NCI-H526 (cell line): Measurements from ENCODE around the gene UROS.

ENCODE experiments used
- DNase-seq, 2 experiments: peaks; one replicate each; lab custom pipeline; 2025; lab: John Stamatoyannopoulos, UW

UROS gene

DNA sequence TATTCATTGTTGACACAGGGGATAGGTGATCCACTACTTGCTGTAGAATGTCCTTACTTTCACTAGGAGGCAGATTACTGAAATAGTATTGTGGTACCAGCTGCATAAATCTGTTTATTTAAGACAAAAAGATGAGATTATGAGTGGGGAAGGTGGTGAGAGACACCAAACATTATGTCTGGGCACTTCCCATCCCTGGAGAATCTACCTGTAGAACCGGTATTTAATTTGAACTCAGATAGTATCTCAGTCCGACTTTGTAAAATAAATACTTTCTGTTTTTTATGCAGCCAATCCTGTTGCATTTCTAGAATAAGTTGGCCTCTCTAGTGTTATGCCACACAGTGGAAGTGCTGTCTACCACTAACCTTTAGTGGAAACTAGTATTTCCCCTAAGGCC, 13.7 kb upstream of the UROS start:
- no peak for DNase-seq

DNA sequence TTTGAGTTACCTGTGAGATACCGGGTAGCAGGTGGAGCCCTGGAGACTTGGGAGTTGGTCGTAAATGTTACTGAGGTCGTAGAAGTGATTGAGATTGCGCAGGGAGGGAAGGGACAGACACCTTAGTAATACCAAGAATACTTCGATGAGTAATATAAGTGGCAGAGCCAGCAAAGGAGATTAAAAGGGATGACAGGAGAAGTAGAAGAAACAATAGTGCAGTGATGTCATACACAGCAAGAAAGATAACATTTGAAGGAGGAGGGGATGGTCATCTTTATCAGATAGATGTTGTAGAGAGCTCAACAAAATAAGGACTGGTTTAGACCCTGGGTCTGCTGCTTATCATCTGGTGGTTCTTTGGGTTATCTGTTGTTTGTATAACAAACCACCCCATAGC, 5.3 kb upstream of the UROS start:
- DNase-seq: no peak

DNA sequence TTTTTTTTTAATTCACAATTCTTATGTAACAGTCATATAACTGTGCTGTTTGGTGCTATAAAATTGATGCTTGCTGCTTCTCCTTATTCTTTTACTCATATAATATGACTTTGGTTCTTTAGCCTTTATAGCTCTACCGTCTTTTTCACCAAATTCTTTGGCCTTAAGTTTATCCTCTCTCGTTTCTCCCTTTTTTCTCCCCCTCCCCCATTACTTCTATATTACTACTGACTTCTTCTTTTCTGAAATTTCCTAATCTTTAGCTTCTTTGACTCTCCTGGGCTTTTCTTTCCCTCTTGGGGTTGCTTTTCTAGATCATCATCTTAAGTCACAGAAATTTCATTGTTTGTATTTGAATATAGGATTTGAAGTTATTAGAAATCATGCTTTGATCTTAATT, 4.1 kb upstream of the UROS start:
- no peak for DNase-seq

DNA sequence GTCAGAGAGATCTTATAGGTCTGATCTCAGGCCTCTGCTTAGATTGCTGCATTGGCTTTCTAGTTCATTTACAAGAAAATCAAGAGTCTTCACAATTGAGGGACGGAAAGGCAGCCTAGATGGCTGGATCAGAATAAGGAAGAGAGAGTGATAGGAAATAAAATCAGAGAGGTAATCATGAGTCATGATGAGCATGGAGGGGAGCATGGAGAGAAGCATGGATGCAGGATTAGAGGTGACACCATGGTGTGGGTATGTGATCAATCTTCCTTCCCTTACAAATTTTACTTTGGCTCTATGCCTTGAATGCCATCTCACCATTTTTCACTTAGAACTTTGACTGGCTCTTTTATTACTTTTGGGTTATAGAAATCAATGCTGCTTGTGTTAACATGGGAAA, 1.7 kb upstream of the UROS start:
- no peak for DNase-seq

DNA sequence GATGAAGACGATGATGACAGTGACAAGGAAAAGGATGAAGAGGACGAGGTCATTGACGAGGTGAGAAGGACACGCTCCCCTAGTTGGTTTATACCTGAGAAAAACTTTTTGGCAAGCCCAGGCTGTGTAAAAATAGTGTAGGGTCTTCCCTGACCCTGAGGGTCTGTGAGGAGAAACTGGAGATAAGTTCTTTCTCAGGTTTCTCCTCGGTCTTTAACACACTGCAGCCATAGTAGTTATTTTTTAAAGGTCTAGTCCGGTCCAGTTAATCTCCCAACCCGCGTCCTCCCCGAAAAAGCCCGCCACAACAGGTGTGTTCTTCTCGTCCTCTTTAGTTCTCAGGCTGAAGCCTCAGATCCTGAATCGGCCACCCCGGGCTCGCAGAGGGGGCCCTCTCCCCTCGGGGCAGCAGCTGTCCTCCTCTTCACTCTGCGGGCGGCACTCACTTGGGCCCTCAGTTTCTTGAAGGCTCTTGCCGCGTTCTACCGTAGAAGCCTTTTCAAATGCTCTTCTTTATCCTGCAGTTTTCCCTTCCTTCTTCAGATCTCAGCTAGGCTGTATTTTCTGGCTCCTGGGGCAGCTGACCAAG, 699 bp upstream of the UROS start:
- DNase-seq: no peak

DNA sequence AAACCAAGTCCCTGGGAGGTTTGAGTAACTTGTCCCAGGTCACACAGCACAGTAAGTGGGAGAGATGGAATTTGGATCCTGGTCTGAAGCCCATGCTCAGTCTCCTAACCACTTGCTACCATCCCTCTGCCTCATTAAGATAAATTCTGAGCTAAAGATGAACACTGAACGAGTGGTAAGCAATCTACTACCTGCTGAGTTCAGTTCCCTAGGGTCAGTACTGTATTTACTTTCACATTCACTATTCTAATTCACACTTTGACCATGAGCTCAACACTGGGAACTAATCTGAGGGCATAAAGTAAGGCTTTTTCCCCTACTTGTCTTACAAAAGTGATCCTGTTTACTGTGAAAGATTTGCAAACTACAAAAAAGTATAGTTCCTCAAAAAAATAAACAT, 2.4 kb downstream of the UROS start:
- DNase-seq: no peak

DNA sequence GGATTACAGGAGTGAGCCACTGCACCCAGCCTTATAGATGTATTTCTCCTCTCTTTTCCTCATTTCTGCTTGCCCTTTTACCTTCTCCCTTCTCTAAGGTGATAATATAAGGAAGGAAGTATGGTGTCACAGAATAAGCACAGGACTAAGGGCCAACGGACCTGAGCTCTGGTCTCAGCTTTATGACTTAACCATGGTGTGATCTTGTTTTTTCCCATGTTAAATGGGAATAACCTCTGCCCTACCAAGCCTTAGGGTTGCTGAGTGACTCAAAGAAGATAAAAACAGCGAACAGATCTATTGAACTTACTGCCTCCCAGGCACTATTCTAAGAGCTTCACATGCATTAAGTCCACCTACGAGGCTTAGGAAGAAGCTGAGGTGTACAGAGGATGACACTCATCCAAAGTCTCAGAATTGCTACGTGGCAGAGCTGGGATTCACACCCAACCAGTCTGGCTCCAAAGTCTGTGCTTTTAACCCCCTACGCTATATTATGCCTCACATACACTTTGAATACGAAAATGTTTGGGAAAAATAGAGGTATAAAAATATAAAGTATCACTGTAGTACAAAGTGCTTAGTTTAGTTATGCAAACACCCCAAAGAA, 5.6 kb downstream of the UROS start:
- DNase-seq: no peak

DNA sequence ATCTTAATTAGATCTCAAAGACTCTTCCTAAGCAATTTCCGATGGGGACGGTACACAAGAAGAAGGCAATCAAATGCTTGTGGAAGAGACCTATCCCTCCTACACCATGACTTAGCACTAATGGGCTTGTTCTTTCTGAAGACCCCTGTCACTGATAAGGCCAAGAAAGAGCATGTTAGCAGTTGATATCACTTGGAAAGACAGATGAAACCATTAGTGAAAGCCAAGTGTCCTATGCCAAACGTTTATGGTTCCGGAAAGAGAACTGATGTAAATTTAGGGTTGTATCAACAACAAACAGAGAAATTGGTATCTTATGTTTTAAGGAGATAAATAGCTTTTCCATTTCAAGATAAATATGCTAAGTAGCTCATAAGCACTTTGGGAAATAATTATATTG, 6.5 kb downstream of the UROS start:
- no peak for DNase-seq

DNA sequence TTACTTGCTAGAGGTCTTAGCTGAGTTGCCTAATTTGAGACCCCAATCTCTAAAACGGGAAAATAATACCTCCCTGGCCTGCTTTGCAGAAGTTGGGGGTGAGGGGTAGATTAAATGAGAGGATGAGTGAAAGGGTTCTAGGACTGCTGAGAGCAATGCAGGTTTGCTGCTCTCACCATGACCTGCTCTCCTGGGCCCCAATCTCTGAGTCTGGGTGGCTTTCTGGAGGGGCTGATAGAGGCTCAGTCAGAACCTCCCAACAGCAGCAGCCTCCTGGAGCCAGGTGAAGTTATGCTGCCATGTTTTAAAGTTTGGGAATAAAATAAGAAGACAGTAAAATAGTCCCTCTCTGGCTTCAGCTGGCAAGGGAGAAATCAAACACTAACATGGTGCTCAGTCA, 7.3 kb downstream of the UROS start:
- DNase-seq: no peak

DNA sequence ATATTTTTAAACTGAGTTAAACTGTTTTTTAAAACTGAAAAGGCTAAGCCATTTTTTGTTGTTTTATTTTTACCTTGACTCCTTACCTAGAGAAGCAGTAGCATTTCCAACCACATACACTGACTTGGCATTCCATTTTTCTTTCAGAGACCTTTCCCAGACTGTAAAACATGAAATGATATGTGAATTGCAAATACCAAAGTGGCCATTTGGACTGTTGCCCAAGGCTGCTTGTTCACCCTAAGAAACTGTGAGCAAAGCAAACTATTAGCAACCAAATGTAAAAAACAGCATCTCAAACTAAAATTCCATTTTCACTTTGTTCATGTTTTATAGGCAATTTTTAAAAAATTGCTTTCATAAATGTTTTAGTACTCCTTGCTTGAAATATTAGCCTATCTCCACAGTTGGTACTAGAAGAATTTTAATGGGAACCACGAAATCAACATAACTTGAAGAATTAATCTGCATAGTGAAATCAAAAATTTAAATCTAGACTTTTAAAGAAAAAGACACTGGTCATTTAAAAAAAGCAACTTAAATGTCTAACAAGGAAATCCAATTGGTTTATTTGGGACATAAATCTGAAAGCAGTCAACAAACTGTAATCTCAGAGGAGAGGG, 10.8 kb downstream of the UROS start:
- DNase-seq: no peak

DNA sequence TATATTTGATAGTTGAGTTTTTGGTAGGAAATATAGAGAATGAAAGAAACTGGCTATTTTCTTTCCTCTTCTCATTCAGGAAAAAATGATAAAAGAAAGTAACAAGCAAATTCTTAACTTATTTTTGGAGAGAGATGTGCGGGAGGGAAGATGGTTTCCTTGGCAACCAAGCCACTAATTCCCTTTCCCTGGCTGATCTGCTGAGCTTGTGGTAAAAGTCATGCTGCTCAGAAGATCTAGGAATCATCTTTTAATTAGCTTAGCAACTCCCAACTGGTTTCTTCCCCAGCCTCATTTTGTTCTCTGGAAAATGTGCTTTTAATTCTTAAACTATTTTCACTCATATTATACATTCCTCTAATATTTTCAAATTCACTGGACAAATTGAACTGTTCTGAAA, 11.8 kb downstream of the UROS start:
- DNase-seq: no peak

DNA sequence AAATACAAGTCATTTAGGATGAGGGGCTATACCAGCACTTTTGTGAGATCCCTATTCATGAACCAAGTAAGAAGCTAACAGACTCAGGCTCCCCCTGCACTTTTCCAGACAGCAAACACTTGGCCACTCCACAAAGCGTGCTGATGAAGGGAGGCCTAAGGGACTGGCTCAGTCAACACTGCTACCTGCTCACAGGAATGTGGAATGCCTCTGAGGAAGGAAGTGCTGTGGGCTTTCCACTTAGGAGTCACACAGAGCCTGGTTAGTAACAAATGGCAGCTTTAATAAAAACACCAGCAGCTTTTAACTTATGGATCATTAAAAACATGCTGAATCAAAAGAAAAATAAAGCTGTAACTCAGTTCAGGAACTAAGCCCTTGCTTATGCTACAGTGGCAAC, 15.0 kb downstream of the UROS start:
- DNase-seq: no peak

DNA sequence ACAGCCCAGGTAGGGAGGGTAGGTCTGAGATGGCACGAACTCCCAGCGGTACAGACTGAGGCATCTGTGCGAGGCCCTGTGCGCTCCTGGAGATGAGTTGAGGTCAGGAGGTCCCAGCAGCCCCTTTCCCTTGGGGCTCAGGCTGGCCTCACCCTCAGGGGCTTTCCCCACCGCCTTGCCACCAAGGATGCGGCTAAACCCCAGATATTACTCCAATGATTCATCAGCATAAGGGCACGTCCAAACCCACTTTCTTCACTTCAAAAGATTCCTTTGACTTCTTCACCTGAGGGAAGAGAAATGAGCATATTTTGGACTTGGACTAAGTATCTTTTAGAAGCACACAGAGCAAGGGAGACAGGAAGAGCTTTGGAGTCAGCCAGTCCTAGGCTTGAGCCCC, 20.3 kb downstream of the UROS start:
- no peak for DNase-seq

DNA sequence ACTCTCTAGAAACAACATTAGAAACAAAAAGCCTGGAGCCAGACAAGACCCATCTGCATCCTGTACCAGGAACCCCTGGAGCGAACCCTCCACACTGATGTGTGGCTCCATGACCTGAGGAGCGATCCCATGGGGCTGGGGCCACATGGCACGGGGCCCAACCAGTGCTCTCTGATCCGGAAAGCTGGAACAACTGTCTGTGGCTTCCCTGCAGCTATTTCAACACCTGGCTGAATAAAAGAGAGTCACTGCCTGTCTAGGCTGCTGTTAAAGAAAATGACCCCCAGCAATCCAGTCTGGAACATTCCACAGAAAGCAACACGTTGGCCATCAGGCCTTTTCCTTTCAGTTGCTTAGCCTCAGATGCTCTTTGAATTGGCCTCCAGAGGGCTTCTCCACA, 20.9 kb downstream of the UROS start:
- DNase-seq: no peak

DNA sequence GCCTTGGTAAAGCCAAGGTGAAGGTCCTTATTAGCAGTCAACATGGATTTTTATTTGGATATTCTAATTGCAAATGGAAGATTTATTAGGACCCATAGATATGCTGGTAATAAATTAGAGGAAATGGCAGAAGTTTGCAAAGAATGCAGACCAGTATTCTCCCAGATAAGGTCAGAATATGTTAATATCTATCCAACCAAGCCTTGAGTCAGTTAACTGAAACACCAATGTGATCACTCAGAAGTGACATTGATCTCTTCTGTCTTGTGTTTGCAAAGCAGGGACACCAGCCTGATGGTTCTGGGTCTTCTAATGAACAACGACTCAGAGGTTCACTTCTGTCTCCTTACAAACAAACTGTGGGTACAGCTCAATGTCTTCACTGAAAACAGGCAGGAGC, 21.5 kb downstream of the UROS start:
- no peak for DNase-seq

DNA sequence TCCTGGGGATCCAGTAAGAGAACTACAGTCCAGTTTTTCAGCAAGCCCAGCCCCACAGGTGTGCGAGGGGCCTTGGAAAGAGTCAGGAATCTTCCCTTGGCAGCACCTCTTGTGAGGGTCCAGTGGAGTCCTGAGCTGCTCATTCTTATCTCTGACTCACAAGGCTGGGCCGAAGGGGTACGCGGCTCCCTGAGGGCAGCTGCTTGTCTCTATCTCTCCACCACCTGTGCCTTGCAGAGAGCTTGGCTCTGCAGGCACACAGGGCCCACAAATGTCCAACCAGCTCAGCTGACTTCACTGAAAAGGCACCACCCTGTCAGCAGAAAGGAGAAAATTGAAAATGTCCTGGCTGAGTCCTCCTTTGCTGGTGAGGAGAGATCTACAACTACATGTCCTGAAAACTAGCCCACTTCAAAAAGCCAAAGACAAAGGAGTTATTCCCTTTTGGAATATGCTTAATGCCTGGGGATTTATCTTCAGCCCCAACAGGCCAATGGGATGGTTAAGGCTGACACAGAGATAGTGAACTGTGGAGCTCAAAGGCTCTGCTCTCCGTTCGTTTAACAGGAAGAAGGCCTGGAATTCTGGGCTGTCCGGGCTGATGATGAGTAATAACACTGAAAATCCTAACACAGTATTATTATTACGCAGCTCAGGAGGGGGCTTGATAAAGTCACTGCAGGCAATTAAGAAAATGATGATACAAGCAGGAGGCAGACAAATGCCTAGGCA, 23.4 kb downstream of the UROS start:
- no peak for DNase-seq

DNA sequence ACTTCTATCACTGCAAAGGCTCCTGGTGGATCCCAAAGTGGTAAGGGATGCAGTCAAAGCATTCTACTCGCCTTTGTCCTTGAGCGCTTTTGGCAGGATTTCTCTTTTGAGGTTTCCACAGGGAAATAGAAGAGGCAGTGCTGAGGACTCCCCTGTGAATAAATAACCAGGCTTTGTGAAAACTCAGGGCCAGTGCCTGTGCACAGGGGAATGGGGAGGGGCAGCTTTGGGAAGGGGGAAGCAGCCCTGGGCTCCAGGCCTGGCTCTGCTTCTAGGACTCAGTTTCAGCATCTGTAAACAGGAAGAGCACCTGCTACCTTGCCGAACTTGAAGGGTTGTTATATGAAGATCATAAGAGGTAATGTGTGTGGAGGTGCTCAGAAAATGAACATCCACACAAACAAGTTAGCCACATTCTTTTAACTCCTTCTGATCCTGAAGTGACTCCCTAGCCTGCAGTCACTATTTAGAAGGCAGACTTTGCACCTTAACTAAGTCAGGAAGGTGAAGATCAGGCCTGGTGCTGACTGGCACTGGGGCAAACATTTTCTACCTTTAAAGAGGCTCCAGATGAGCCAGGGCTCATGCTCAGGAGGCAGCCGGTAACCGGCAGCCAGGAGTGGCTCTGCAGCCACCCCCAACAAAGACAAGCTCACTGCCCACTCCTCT, 24.9 kb downstream of the UROS start:
- no peak for DNase-seq

DNA sequence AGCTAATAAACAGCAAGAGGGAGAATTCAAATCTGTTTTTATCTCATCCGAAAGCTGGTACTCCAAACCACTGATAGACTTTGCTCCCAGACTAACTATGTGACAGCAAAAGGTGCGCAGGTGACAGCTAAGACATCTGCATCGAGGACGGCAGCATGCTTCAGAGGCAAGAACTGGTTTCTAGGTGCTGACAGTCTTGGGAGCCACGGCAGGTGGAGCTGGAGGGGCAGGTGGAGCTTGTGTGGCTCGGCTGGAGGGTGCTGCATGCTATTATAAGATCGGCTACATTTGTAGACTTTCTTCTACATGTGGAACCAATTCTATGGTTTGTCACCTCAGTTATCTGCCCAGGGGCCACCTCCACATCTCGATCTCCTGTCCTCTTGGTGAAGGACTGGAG, 25.6 kb downstream of the UROS start:
- DNase-seq: no peak

DNA sequence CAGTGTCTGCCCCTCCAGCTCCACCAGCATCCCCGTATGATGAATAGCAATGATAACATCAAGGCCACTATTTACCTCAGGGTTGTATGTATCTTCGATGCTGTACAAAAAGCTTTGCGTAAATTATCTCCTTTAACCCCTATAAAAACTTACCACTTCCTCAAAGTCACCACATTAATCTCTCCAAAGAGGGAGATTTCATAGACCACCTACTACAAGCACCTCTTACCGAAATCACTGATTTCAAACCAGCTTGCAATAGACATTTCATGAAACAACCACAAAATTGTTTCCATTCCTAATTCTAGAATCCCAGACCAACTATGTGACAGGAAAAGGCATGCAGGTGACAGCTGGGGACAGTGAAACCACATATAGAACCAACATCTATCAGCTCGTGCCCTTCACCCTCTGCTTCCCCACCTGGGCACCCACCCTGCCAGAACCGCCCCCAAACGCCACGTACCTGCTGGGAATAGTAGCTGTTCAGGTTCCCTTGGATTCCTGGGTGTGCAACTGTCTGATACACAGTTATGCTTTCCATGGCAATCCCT, 27.3 kb downstream of the UROS start:
- DNase-seq: no peak

DNA sequence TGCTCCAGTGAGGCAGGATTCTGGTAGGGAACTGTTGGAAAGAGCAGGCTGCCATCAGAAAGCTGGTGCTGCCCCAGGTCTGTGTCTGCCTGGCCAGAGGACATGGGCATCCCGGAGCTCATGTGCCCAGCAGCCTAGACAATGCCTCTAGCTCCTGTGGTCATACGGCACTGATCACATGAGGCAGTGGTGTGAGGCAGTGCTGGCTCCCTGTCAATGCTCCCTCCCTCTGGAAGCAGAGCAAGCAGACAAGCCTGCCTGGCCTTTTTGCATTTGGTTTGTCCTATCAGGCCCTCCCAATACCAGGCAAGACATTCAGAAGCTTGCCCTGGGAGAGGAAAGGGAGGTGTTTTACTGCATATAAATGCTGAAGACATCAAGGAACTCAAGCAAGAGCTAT, 27.9 kb downstream of the UROS start:
- DNase-seq: no peak

DNA sequence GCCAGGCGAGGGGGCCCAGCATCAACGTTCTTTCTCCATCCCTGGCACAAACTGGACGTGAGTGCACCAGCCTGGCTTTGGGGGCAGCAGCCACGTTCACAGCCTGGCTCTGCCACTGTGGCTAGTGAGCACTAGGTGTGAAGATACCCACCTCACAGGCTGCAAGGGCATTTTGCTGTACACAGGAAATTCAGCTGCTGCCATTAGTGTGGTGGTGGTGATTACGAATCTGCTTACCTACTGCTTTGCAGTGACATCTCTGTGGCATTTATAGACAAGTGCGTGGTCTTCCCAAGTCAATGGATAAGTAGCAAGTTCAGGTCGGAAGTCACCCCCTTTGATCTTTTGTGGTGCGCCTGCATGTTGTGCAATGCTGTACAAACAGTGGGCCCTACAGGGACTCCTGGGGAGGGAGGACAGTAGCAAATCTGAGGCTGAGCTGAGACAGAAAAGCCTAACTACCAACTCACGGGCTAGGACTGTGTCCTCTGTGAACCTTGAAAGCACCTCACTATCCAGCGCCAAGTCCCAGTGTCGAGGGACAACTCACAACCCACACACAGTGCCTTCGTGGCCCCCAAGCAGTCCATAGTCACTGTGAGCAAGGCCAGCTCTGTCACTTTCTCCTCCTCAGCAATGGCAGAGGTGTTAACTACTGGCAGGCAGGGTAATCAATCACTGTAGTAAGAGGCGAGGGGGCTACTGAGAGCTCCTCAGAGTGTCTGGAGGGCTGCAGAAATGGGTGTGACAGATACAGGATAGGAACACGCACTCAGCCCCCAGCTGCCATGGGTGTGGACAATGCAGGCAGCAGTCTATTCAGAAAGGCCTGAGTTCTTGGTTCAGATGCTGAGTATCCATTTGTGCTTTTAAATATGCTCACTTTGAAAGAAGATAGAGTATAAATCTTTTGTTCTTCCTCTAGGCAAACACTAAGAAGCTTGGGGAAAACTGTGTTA, 30.4 kb downstream of the UROS start:
- DNase-seq: no peak
